ENCODE data around the gene MANSC1. TPM values are rescaled to one million over a fixed set of nuclear protein-coding genes. Genes with fewer than 3 reads are reported as not detected.

The MANSC1 gene
- total RNA-seq, 1 donor from 2014 or later, result 6.2 TPM

GRCh38 chr12:12365446-12365802 lies 15.4 kb upstream of the MANSC1 start:
- no peak overlapping the region for H3K4me3 ChIP-seq
- H2AFZ ChIP-seq (replicated peaks), result no peak overlapping the region
- H3F3A ChIP-seq (ENCODE audit: low read depth), result peaks cover 19% of the 10 kb centered on the region
- H3K27me3 ChIP-seq, result no peaks in the 10 kb centered on the region
- Mint-ChIP-seq H3K4me3 (no peak overlapping the region), H3K27me3 (ENCODE audit: insufficient read depth, low read depth) (no peaks in the 10 kb centered on the region), H3K9me3 (no peaks in the 10 kb centered on the region), H3K36me3 (peaks cover 1% of the 10 kb centered on the region), H3K4me1 (peaks cover 8% of the 10 kb centered on the region), H3K27ac (no peak overlapping the region)
- H3K9ac ChIP-seq, result no peak overlapping the region
- H3K79me2 ChIP-seq (ENCODE audit: low read depth), result no peaks in the 10 kb centered on the region
- no peak overlapping the region for H3K27ac ChIP-seq
- H3K36me3 ChIP-seq, result no peaks in the 10 kb centered on the region
- no peaks in the 10 kb centered on the region for H3K9me3 ChIP-seq (ENCODE audit: low read depth)
- H4K20me1 ChIP-seq (ENCODE audit: low read depth), result no peaks in the 10 kb centered on the region
- DNase-seq (ENCODE audit: low spot score), result no peak
- H3K4me2 ChIP-seq, result peak overlapping the region; percentile 38
- H3K4me1 ChIP-seq, result peaks cover 20% of the 10 kb centered on the region
- no peak for TF ChIP-seq EZH2 (IDR thresholded peaks at IDR 0.05)
- no peak for TF ChIP-seq CTCF (IDR thresholded peaks at IDR 0.05)
- TF ChIP-seq EZH2phosphoT487 (IDR thresholded peaks at IDR 0.05), result no peak

GRCh38 chr12:12364787-12365445 lies 14.9 kb upstream of the MANSC1 start:
- no peak for DNase-seq (ENCODE audit: low spot score)
- Histone ChIP-seq H3K9me3 (ENCODE audit: low read depth) (no peaks in the 10 kb centered on the region), H3K4me1 (peaks cover 20% of the 10 kb centered on the region), H2AFZ (replicated peaks) (no peak overlapping the region), H3K27ac (no peak overlapping the region), H3K9ac (no peak overlapping the region), H3K79me2 (ENCODE audit: low read depth) (peaks cover 4% of the 10 kb centered on the region), H4K20me1 (ENCODE audit: low read depth) (no peaks in the 10 kb centered on the region), H3K4me3 (no peak overlapping the region), H3F3A (ENCODE audit: low read depth) (peaks cover 19% of the 10 kb centered on the region), H3K4me2 (no peak overlapping the region), H3K36me3 (no peaks in the 10 kb centered on the region), H3K27me3 (no peaks in the 10 kb centered on the region)
- H3K36me3 Mint-ChIP-seq, result peaks cover 1% of the 10 kb centered on the region
- no peak overlapping the region for H3K4me3 Mint-ChIP-seq
- TF ChIP-seq CTCF (IDR thresholded peaks at IDR 0.05), result no peak
- no peak for TF ChIP-seq EZH2 (IDR thresholded peaks at IDR 0.05)
- TF ChIP-seq EZH2phosphoT487 (IDR thresholded peaks at IDR 0.05), result no peak
- no peak overlapping the region for H3K27ac Mint-ChIP-seq
- H3K4me1 Mint-ChIP-seq, result peaks cover 8% of the 10 kb centered on the region
- H3K27me3 Mint-ChIP-seq (ENCODE audit: insufficient read depth, low read depth), result no peaks in the 10 kb centered on the region
- no peaks in the 10 kb centered on the region for H3K9me3 Mint-ChIP-seq

- Mint-ChIP-seq H3K36me3 (no peaks in the 10 kb centered on the region), H3K27me3 (ENCODE audit: insufficient read depth, low read depth) (no peaks in the 10 kb centered on the region), H3K4me3 (peak overlapping the region; percentile 92), H3K27ac (no peak overlapping the region), H3K4me1 (peaks cover 24% of the 10 kb centered on the region), H3K9me3 (no peaks in the 10 kb centered on the region)
- Histone ChIP-seq H4K20me1 (ENCODE audit: low read depth) (no peaks in the 10 kb centered on the region), H3K9me3 (ENCODE audit: low read depth) (no peaks in the 10 kb centered on the region), H3K4me3 (peak overlapping the region; percentile 80), H3K79me2 (ENCODE audit: low read depth) (peaks cover 24% of the 10 kb centered on the region), H3K36me3 (no peaks in the 10 kb centered on the region), H2AFZ (replicated peaks) (no peak overlapping the region), H3K4me1 (peaks cover 7% of the 10 kb centered on the region), H3K9ac (no peak overlapping the region), H3K4me2 (peak overlapping the region; percentile 79), H3F3A (ENCODE audit: low read depth) (peaks cover 23% of the 10 kb centered on the region), H3K27me3 (no peaks in the 10 kb centered on the region), H3K27ac (no peak overlapping the region)
- no peak for DNase-seq (ENCODE audit: low spot score)
- TF ChIP-seq CTCF (IDR thresholded peaks at IDR 0.05), result no peak
- TF ChIP-seq EZH2 (IDR thresholded peaks at IDR 0.05), result no peak
- no peak for TF ChIP-seq EZH2phosphoT487 (IDR thresholded peaks at IDR 0.05)
These were observed 8.5 kb upstream of the MANSC1 start for GRCh38 chr12:12358528-12358927.
